OCI-LY1 (cell line): ENCODE measurements around the gene NRP2.

Experiments used
- H2AFZ ChIP-seq: fragments of 200-600 bp; sonication (generic), shearing (Covaris generic); 2 replicates; pipeline ENCODE4 v1.6.0; 2014; ENCODE audit warnings: antibody characterized with exemption, mild to moderate bottlenecking, low read length
- H3F3A ChIP-seq: fragments of 200-600 bp; sonication (generic), shearing (Covaris generic); 2 replicates; pipeline ENCODE4 v1.6.0; 2014; ENCODE audit warnings: mild to moderate bottlenecking, antibody characterized with exemption, low read length, moderate library complexity; ENCODE audit not compliant: insufficient read depth
- H3K27ac ChIP-seq: fragments of 200-600 bp; sonication (generic); 2 replicates; pipeline ENCODE4 v1.5.1; 2014; ENCODE audit warnings: low read length, mixed run types, mild to moderate bottlenecking, low read depth; ENCODE audit not compliant: poor library complexity, severe bottlenecking
- H3K27me3 ChIP-seq: fragments of 200-600 bp; sonication (generic); 2 replicates; pipeline ENCODE4 v1.6.0; 2014; ENCODE audit warnings: antibody characterized with exemption, mild to moderate bottlenecking, low read length, moderate library complexity; ENCODE audit not compliant: insufficient read depth
- H3K36me3 ChIP-seq: fragments of 200-600 bp; sonication (generic); 2 replicates; pipeline ENCODE4 v1.6.1; 2014; ENCODE audit warnings: mild to moderate bottlenecking, antibody characterized with exemption, low read length, moderate library complexity, mixed read lengths; ENCODE audit not compliant: insufficient read depth
- H3K4me1 ChIP-seq: fragments of 200-600 bp; sonication (generic); 2 replicates; pipeline ENCODE4 v1.5.1; 2014; ENCODE audit warnings: mild to moderate bottlenecking, low read length, moderate library complexity; ENCODE audit not compliant: insufficient read depth, severe bottlenecking
- H3K4me2 ChIP-seq: fragments of 200-600 bp; sonication (generic), shearing (Covaris generic); 2 replicates; pipeline ENCODE4 v1.6.1; 2014; ENCODE audit warnings: low read length
- H3K4me3 ChIP-seq: fragments of 200-600 bp; sonication (generic); 2 replicates; pipeline ENCODE4 v1.5.1; 2014; ENCODE audit warnings: low read length, low read depth, mild to moderate bottlenecking, mixed read lengths; ENCODE audit not compliant: poor library complexity, severe bottlenecking
- H3K79me2 ChIP-seq: fragments of 200-600 bp; shearing (Covaris generic); 2 replicates; pipeline ENCODE4 v1.6.1; 2016; ENCODE audit warnings: mixed run types, low read length, mixed read lengths; ENCODE audit not compliant: insufficient read depth
- H3K9ac ChIP-seq: fragments of 200-600 bp; sonication (generic), shearing (Covaris generic); 2 replicates; pipeline ENCODE4 v1.6.1; 2014; ENCODE audit warnings: mild to moderate bottlenecking, low read length, mixed read lengths
- H3K9me2 ChIP-seq: fragments of 200-600 bp; sonication (generic), shearing (Covaris generic); 2 replicates; pipeline ENCODE4 v1.6.1; 2014; ENCODE audit warnings: low read depth, mild to moderate bottlenecking, low read length, mixed read lengths
- H3K9me3 ChIP-seq: fragments of 200-600 bp; shearing (Covaris generic); 2 replicates; pipeline ENCODE4 v1.6.1; 2014; ENCODE audit warnings: low read length, mixed read lengths
- H4K20me1 ChIP-seq: fragments of 200-600 bp; sonication (generic), shearing (Covaris generic); 2 replicates; pipeline ENCODE4 v1.6.0; 2016; ENCODE audit warnings: mild to moderate bottlenecking, low read length; ENCODE audit not compliant: insufficient read depth
- CTCF ChIP-seq: fragments of 200-600 bp; sonication (generic), shearing (Covaris generic); IDR thresholded peaks from 2 replicates; pipeline ENCODE4 v1.5.1; 2017; ENCODE audit warnings: mild to moderate bottlenecking, antibody characterized with exemption, low read length, moderate library complexity, mixed read lengths
- EZH2 ChIP-seq: fragments of 200-600 bp; sonication (generic), shearing (Covaris generic); IDR thresholded peaks from 2 replicates; pipeline ENCODE4 v1.8.0; 2017; ENCODE audit warnings: borderline replicate concordance, mixed run types, mild to moderate bottlenecking, antibody characterized with exemption, low read length, moderate library complexity, mixed read lengths

The NRP2 gene

GRCh38 chr2:205803500-205803899, 121.2 kb downstream of the NRP2 start:
- no peak overlapping the region for H3K4me2 ChIP-seq
- no peaks in the 10 kb centered on the region for H4K20me1 ChIP-seq
- no peaks in the 10 kb centered on the region for H3K9me3 ChIP-seq
- no peaks in the 10 kb centered on the region for H3F3A ChIP-seq
- no peaks in the 10 kb centered on the region for H3K4me1 ChIP-seq
- H3K27me3 ChIP-seq: no peaks in the 10 kb centered on the region
- no peak overlapping the region for H2AFZ ChIP-seq
- H3K9me2 ChIP-seq: no peaks in the 10 kb centered on the region
- H3K79me2 ChIP-seq: no peaks in the 10 kb centered on the region
- H3K9ac ChIP-seq: no peak overlapping the region
- no peak overlapping the region for H3K27ac ChIP-seq
- TF ChIP-seq CTCF (no peak), EZH2 (no peak)
- no peaks in the 10 kb centered on the region for H3K36me3 ChIP-seq
- no peak overlapping the region for H3K4me3 ChIP-seq

GRCh38 chr2:205805136-205805535, 122.8 kb downstream of the NRP2 start:
- H3K27ac ChIP-seq: no peak overlapping the region
- H3K9me2 ChIP-seq: no peaks in the 10 kb centered on the region
- H3K9me3 ChIP-seq: no peaks in the 10 kb centered on the region
- TF ChIP-seq EZH2 (no peak), CTCF (no peak)
- no peaks in the 10 kb centered on the region for H3K4me1 ChIP-seq
- H2AFZ ChIP-seq: no peak overlapping the region
- H3F3A ChIP-seq: no peaks in the 10 kb centered on the region
- H3K4me3 ChIP-seq: no peak overlapping the region
- H3K79me2 ChIP-seq: no peaks in the 10 kb centered on the region
- no peaks in the 10 kb centered on the region for H4K20me1 ChIP-seq
- H3K27me3 ChIP-seq: no peaks in the 10 kb centered on the region
- no peak overlapping the region for H3K4me2 ChIP-seq
- H3K36me3 ChIP-seq: no peaks in the 10 kb centered on the region
- no peak overlapping the region for H3K9ac ChIP-seq

- Histone ChIP-seq H3K4me1 (no peaks in the 10 kb centered on the region), H4K20me1 (no peaks in the 10 kb centered on the region), H3K79me2 (no peaks in the 10 kb centered on the region), H2AFZ (no peak overlapping the region), H3K9me2 (no peaks in the 10 kb centered on the region), H3K4me2 (no peak overlapping the region), H3K4me3 (no peak overlapping the region), H3F3A (no peaks in the 10 kb centered on the region), H3K36me3 (no peaks in the 10 kb centered on the region), H3K9me3 (no peaks in the 10 kb centered on the region), H3K27ac (no peak overlapping the region), H3K9ac (no peak overlapping the region), H3K27me3 (no peaks in the 10 kb centered on the region)
- TF ChIP-seq EZH2: no peak
Measured at GRCh38 chr2:205806143-205806905, 124.0 kb downstream of the NRP2 start.

- no peak overlapping the region for H3K4me2 ChIP-seq
- TF ChIP-seq CTCF: no peak
- TF ChIP-seq EZH2: no peak
- no peak overlapping the region for H2AFZ ChIP-seq
- H3K27ac ChIP-seq: no peak overlapping the region
- no peaks in the 10 kb centered on the region for H3K79me2 ChIP-seq
- H3F3A ChIP-seq: no peaks in the 10 kb centered on the region
- no peaks in the 10 kb centered on the region for H3K9me2 ChIP-seq
- H3K9me3 ChIP-seq: no peaks in the 10 kb centered on the region
- H4K20me1 ChIP-seq: no peaks in the 10 kb centered on the region
- H3K4me1 ChIP-seq: no peaks in the 10 kb centered on the region
- no peaks in the 10 kb centered on the region for H3K36me3 ChIP-seq
- no peak overlapping the region for H3K9ac ChIP-seq
- no peaks in the 10 kb centered on the region for H3K27me3 ChIP-seq
- H3K4me3 ChIP-seq: no peak overlapping the region
Measured at GRCh38 chr2:205807229-205807628, 124.9 kb downstream of the NRP2 start.
